ENCODE data around the gene LRRC32.

Gene LRRC32

GRCh38 chr11:76638270-76639197 is 32.0 kb downstream of the LRRC32 start:
- H3K4me3 ChIP-seq (ENCODE audit: insufficient read depth, low read length, poor library complexity, severe bottlenecking), result no peak overlapping the region
- H3K9me2 ChIP-seq (replicated peaks; ENCODE audit: insufficient read depth, low read length), result no peaks in the 10 kb centered on the region
- H3K27ac ChIP-seq (ENCODE audit: low read depth, low read length), result peak overlapping the region; percentile 78
- H3K4me2 ChIP-seq (ENCODE audit: low read depth, low read length, poor library complexity, severe bottlenecking), result peak overlapping the region; percentile 42
- H4K20me1 ChIP-seq (ENCODE audit: low read depth, low read length), result no peaks in the 10 kb centered on the region
- H3K36me3 ChIP-seq (ENCODE audit: low read length), result no peaks in the 10 kb centered on the region
- TF ChIP-seq CTCF (IDR thresholded peaks at IDR 0.05; ENCODE audit: insufficient read depth, low read length, poor library complexity, severe bottlenecking) (no peak), EZH2phosphoT487 (conservative IDR thresholded peaks at IDR 0.05; ENCODE audit: low read length) (no peak)
- peak overlapping the region; percentile 28; the same call in 1 of the 2 replicates for H3K9ac ChIP-seq (ENCODE audit: low read length)
- H3K79me2 ChIP-seq (ENCODE audit: insufficient read depth, low read length), result no peaks in the 10 kb centered on the region
- peaks cover 5% of the 10 kb centered on the region; the same call in 1 of the 2 replicates for H3F3A ChIP-seq (ENCODE audit: insufficient read depth)
- H2AFZ ChIP-seq (ENCODE audit: low read depth, low read length, severe bottlenecking), result no peak overlapping the region
- H3K9me3 ChIP-seq (ENCODE audit: insufficient read depth, low read length), result no peaks in the 10 kb centered on the region
- no peaks in the 10 kb centered on the region for H3K27me3 ChIP-seq (ENCODE audit: low read length)

- Histone ChIP-seq H3K27ac (ENCODE audit: low read depth, low read length) (peak overlapping the region; percentile 78), H3K9me3 (ENCODE audit: insufficient read depth, low read length) (no peaks in the 10 kb centered on the region), H3K4me2 (ENCODE audit: low read depth, low read length, poor library complexity, severe bottlenecking) (peak overlapping the region; percentile 42), H2AFZ (ENCODE audit: low read depth, low read length, severe bottlenecking) (no peak overlapping the region), H3K4me3 (ENCODE audit: insufficient read depth, low read length, poor library complexity, severe bottlenecking) (no peak overlapping the region), H3F3A (ENCODE audit: insufficient read depth) (peaks cover 5% of the 10 kb centered on the region; the same call in 1 of the 2 replicates), H3K9me2 (replicated peaks; ENCODE audit: insufficient read depth, low read length) (no peaks in the 10 kb centered on the region), H3K79me2 (ENCODE audit: insufficient read depth, low read length) (no peaks in the 10 kb centered on the region), H3K27me3 (ENCODE audit: low read length) (no peaks in the 10 kb centered on the region), H4K20me1 (ENCODE audit: low read depth, low read length) (no peaks in the 10 kb centered on the region), H3K36me3 (ENCODE audit: low read length) (no peaks in the 10 kb centered on the region), H3K9ac (ENCODE audit: low read length) (peak overlapping the region; percentile 28; the same call in 1 of the 2 replicates)
- no peak for TF ChIP-seq CTCF (IDR thresholded peaks at IDR 0.05; ENCODE audit: insufficient read depth, low read length, poor library complexity, severe bottlenecking)
- no peak for TF ChIP-seq EZH2phosphoT487 (conservative IDR thresholded peaks at IDR 0.05; ENCODE audit: low read length)
Observed at GRCh38 chr11:76637491-76638269, 32.9 kb downstream of the LRRC32 start.

- no peak for TF ChIP-seq CTCF (IDR thresholded peaks at IDR 0.05; ENCODE audit: insufficient read depth, low read length, poor library complexity, severe bottlenecking)
- no peak for TF ChIP-seq EZH2phosphoT487 (conservative IDR thresholded peaks at IDR 0.05; ENCODE audit: low read length)
- H2AFZ ChIP-seq (ENCODE audit: low read depth, low read length, severe bottlenecking), result no peak overlapping the region
- H3K27ac ChIP-seq (ENCODE audit: low read depth, low read length), result peak overlapping the region; percentile 78
- no peak overlapping the region; the same call in 1 of the 2 replicates for H3K9ac ChIP-seq (ENCODE audit: low read length)
- peak overlapping the region; percentile 42 for H3K4me2 ChIP-seq (ENCODE audit: low read depth, low read length, poor library complexity, severe bottlenecking)
- H3K9me3 ChIP-seq (ENCODE audit: insufficient read depth, low read length), result no peaks in the 10 kb centered on the region
- H3F3A ChIP-seq (ENCODE audit: insufficient read depth), result peaks cover 5% of the 10 kb centered on the region; the same call in 1 of the 2 replicates
- no peaks in the 10 kb centered on the region for H3K9me2 ChIP-seq (replicated peaks; ENCODE audit: insufficient read depth, low read length)
- no peaks in the 10 kb centered on the region for H3K36me3 ChIP-seq (ENCODE audit: low read length)
- no peaks in the 10 kb centered on the region for H3K79me2 ChIP-seq (ENCODE audit: insufficient read depth, low read length)
- no peaks in the 10 kb centered on the region for H3K27me3 ChIP-seq (ENCODE audit: low read length)
- H3K4me3 ChIP-seq (ENCODE audit: insufficient read depth, low read length, poor library complexity, severe bottlenecking), result no peak overlapping the region
- H4K20me1 ChIP-seq (ENCODE audit: low read depth, low read length), result no peaks in the 10 kb centered on the region
Observed at GRCh38 chr11:76636826-76637460, 33.6 kb downstream of the LRRC32 start.
